ENCODE data around the gene CSK. TPM values are rescaled to one million over a fixed set of nuclear protein-coding genes. Genes with fewer than 3 reads are reported as not detected.

Gene CSK
- total RNA-seq, 2 donors from 2014 or later: 11.2 to 15.2 TPM

- 61 to 65% methylated on average over 8 of the region's 8 CpGs for WGBS, 2 donors
- H3K36me3 ChIP-seq (replicated peaks in 1 of 2; ENCODE audit: insufficient read depth in 1 of 2, low read depth in 2 of 2): no peaks in the 10 kb centered on the region
- no peak for ATAC-seq
- intact Hi-C loops (cut with DNase I): no loop called here
- TF ChIP-seq CTCF (IDR thresholded peaks at IDR 0.05) (no peak), POLR2A (IDR thresholded peaks at IDR 0.05) (no peak)
- no peak overlapping the region for H3K4me3 ChIP-seq
- H3K27me3 ChIP-seq: no peaks in the 10 kb centered on the region
- no peaks in the 10 kb centered on the region for H3K9me3 ChIP-seq
- no peak overlapping the region for H3K27ac ChIP-seq
- H3K4me1 ChIP-seq: no peaks in the 10 kb centered on the region
- DNase-seq: no peak
These were observed 29.9 kb upstream of the CSK start for GRCh38 chr15:74752011-74752410.

- Histone ChIP-seq H3K27me3 (no peaks in the 10 kb centered on the region), H3K4me1 (no peaks in the 10 kb centered on the region), H3K9me3 (no peaks in the 10 kb centered on the region), H3K4me3 (no peak overlapping the region), H3K27ac (no peak overlapping the region), H3K36me3 (replicated peaks in 1 of 2; ENCODE audit: insufficient read depth in 1 of 2, low read depth in 2 of 2) (no peaks in the 10 kb centered on the region)
- DNase-seq: no peak
- TF ChIP-seq CTCF (IDR thresholded peaks at IDR 0.05) (no peak), POLR2A (IDR thresholded peaks at IDR 0.05) (no peak)
- ATAC-seq: no peak
- 45 to 53% methylated on average over 5 of the region's 5 CpGs for WGBS, 2 donors
- intact Hi-C loops (cut with DNase I): no loop called here
These were observed 29.3 kb upstream of the CSK start for GRCh38 chr15:74752531-74752930.

- H3K27me3 ChIP-seq: no peaks in the 10 kb centered on the region
- no peak overlapping the region for H3K4me3 ChIP-seq
- H3K36me3 ChIP-seq (replicated peaks in 1 of 2; ENCODE audit: insufficient read depth in 1 of 2, low read depth in 2 of 2): no peaks in the 10 kb centered on the region
- H3K9me3 ChIP-seq: no peaks in the 10 kb centered on the region
- no peak for ATAC-seq
- TF ChIP-seq CTCF (IDR thresholded peaks at IDR 0.05) (no peak), POLR2A (IDR thresholded peaks at IDR 0.05) (no peak)
- no peak for DNase-seq
- intact Hi-C loops (cut with DNase I): no loop called here
- WGBS, 2 donors: 79 to 82% methylated on average over 18 to 20 of the region's 20 CpGs
- H3K4me1 ChIP-seq: no peaks in the 10 kb centered on the region
- no peak overlapping the region for H3K27ac ChIP-seq
These were observed 27.2 kb upstream of the CSK start for GRCh38 chr15:74754593-74755215.

- H3K36me3 ChIP-seq (replicated peaks in 1 of 2; ENCODE audit: insufficient read depth in 1 of 2, low read depth in 2 of 2): no peaks in the 10 kb centered on the region
- intact Hi-C loops (cut with DNase I): no loop called here
These were observed 23.1 kb upstream of the CSK start for GRCh38 chr15:74758736-74759135.

More at GRCh38 chr15:74758736-74759135, 23.1 kb upstream of the CSK start:
- Histone ChIP-seq H3K4me3 (no peak overlapping the region), H3K27ac (no peak overlapping the region), H3K4me1 (no peaks in the 10 kb centered on the region), H3K27me3 (no peaks in the 10 kb centered on the region), H3K9me3 (no peaks in the 10 kb centered on the region)
- TF ChIP-seq CTCF (IDR thresholded peaks at IDR 0.05) (no peak), POLR2A (IDR thresholded peaks at IDR 0.05) (no peak)
- no peak for DNase-seq
- no peak for ATAC-seq
- 69 to 86% methylated on average over 4 to 8 of the region's 8 CpGs for WGBS, 2 donors
